ENCODE measurements around the gene USP40.

Gene USP40

DNA sequence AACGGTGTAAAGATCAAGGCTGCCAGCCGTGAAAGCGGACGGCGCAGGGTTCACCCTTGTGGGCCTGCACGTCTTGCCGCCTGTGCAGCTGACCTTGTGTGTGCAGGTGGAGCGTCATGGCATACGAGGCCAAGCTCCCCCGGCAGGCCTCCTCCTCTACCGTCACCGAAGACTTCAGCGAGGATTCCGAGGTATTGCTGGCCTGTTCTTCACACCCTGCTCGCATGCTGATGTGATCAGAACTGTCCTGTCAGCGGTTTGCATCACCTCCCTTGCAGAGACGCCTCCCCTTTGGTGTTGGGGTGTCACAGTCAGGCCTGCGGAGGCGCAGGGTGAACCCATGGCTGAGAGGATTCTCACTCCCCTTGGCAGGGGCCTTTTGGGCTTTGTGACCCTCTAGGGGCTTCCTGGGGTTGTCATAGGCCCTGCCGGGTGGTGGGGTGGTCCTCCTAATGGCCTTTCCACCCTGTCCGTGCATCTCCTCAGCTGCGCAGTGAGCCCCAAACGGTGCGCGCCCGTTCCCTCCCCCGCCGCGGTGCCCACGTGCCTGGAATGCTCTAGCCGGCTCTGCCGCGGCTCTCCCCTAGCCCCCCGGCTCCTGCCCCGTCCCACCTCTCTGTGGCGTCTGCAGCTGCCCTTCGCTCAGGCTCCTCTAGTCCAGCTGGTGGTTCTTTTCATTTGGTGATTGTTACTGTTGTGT lies 119.8 kb downstream of the USP40 start:
- H3K4me1 ChIP-seq (ENCODE audit: control insufficient read depth, insufficient read depth, low read length): peaks cover 3% of the 10 kb centered on the region
- 91 to 94% methylated on average over 37 of the region's 37 CpGs for WGBS, 2 experiments
- no peaks in the 10 kb centered on the region for H3K9me3 ChIP-seq (ENCODE audit: control insufficient read depth, low read length)
- H3K27ac ChIP-seq (ENCODE audit: insufficient read depth, low read depth, low read length, poor library complexity, severe bottlenecking): no peak overlapping the region
- H3K27me3 ChIP-seq (ENCODE audit: control insufficient read depth, insufficient read depth, low read length, poor library complexity, severe bottlenecking): no peaks in the 10 kb centered on the region
- no peak overlapping the region for H3K4me3 ChIP-seq (ENCODE audit: insufficient read depth, low read depth, low read length)
- no peaks in the 10 kb centered on the region for H3K36me3 ChIP-seq (ENCODE audit: control insufficient read depth, insufficient read depth, low read length)

DNA sequence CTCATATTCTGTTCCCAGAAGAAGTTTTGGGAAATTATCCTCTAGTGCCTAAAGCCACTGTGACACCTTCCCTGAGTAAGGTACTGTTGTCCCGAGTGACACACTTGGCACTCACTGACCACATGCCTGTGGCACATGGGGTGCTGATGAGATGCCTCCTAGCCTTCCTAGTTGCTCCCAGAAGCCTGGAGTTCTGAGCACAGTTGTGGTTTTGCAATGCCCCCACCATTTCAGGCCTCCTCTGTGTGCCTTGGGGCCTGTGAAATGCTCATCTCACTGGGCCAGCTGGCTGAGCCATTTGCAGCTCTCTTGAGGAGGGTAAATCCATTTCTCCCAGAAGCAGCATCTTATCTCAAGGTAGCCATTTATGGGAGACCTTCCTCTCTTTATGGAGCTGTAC lies 120.5 kb downstream of the USP40 start:
- H3K9me3 ChIP-seq (ENCODE audit: control insufficient read depth, low read length): no peaks in the 10 kb centered on the region
- no peaks in the 10 kb centered on the region for H3K27me3 ChIP-seq (ENCODE audit: control insufficient read depth, insufficient read depth, low read length, poor library complexity, severe bottlenecking)
- WGBS, 2 experiments: 91 to 93% methylated on average over 1 of the region's 1 CpG
- no peak overlapping the region for H3K27ac ChIP-seq (ENCODE audit: insufficient read depth, low read depth, low read length, poor library complexity, severe bottlenecking)
- H3K4me3 ChIP-seq (ENCODE audit: insufficient read depth, low read depth, low read length): no peak overlapping the region
- H3K4me1 ChIP-seq (ENCODE audit: control insufficient read depth, insufficient read depth, low read length): peaks cover 3% of the 10 kb centered on the region
- H3K36me3 ChIP-seq (ENCODE audit: control insufficient read depth, insufficient read depth, low read length): no peaks in the 10 kb centered on the region

DNA sequence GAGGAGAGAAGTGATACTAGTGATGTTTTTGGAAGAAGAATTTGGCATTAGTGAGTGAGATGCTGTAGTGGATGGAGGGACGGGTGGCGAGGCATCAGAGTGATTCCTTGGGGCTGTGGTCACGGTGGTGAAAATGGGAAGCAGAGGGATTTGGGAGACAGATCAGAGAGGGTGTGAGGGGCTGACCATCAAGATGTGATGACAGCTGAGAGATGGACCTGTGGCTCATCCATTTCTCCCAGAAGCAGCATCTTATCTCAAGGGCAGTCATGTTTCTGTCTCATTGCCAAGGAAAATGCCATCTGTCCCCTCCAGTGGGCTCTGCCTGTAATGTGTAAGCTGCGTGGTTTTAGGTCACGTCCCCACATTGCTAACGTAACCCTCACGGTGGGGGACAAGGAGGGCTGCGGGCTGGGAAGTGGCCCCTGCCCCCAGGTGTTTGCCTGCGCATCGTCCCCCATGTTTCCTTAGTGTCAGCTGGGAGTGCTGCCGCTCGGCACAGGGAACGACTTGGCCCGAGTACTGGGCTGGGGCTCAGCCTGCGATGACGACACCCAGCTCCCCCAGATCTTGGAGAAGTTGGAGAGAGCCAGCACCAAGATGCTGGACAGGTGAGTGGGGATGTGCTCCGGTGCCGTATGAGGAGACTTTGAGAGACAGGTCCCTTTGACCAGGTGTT lies 121.3 kb downstream of the USP40 start:
- Histone ChIP-seq H3K27ac (ENCODE audit: insufficient read depth, low read depth, low read length, poor library complexity, severe bottlenecking) (no peak overlapping the region), H3K9me3 (ENCODE audit: control insufficient read depth, low read length) (no peaks in the 10 kb centered on the region), H3K4me3 (ENCODE audit: insufficient read depth, low read depth, low read length) (no peak overlapping the region), H3K36me3 (ENCODE audit: control insufficient read depth, insufficient read depth, low read length) (no peaks in the 10 kb centered on the region), H3K27me3 (ENCODE audit: control insufficient read depth, insufficient read depth, low read length, poor library complexity, severe bottlenecking) (no peaks in the 10 kb centered on the region), H3K4me1 (ENCODE audit: control insufficient read depth, insufficient read depth, low read length) (peaks cover 1% of the 10 kb centered on the region)
- WGBS, 2 experiments: 94 to 95% methylated on average over 18 of the region's 18 CpGs

DNA sequence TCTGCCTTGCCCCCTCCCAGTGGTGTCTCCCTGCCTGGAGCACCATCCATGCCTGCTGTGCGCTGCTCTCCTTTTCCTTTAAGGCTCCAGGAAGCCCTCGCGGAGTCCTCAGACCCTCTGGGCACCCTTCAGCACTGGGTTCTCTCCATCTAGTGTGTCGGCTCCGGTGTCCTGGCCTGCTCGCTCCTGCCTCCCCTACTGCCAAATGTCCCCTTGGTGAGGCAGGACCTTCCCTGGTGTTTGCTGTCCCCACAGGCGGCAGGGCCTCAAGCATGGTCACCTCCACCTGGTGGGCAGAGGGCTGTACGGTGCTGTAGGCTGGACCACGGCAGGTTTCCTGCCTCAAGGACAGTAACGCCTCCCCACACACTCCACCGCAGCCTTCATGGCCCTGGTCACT lies 122.1 kb downstream of the USP40 start:
- H3K9me3 ChIP-seq (ENCODE audit: control insufficient read depth, low read length): no peaks in the 10 kb centered on the region
- no peaks in the 10 kb centered on the region for H3K4me1 ChIP-seq (ENCODE audit: control insufficient read depth, insufficient read depth, low read length)
- WGBS, 2 experiments: 95% methylated on average over 11 of the region's 11 CpGs
- no peak overlapping the region for H3K4me3 ChIP-seq (ENCODE audit: insufficient read depth, low read depth, low read length)
- no peak overlapping the region for H3K27ac ChIP-seq (ENCODE audit: insufficient read depth, low read depth, low read length, poor library complexity, severe bottlenecking)
- H3K36me3 ChIP-seq (ENCODE audit: control insufficient read depth, insufficient read depth, low read length): no peaks in the 10 kb centered on the region
- H3K27me3 ChIP-seq (ENCODE audit: control insufficient read depth, insufficient read depth, low read length, poor library complexity, severe bottlenecking): no peaks in the 10 kb centered on the region

DNA sequence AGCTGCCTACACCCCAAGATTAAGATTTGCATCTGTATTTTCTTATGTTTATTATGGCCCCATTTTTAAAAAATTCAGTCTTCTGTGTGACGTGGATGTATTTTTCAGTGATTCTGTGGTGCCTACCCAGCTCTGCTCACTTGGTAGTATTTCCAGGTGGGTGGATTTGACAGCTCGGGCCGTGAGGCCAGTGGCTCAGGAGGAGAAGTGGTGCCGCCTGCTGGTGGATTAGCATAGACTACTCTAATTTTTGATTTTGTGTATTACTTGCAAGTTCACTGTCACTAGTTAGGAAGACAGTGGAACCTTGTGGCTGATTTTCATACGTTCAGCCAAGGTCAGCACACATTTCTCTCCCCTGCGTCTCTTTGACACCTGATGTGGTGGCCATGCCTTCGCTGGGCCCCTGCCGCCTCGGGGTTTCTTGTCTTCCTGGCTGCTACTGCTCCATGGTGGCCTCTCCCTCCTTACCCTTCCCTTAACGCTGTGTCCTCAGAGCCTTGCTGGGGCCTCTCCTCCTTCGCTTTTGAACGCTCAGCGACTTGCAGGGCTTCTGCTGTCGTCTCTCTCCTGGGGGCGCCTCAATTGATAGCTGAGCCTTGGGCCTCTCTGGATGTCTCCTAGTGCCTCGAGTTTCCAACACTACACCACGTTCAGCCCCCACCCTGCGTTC lies 122.9 kb downstream of the USP40 start:
- no peaks in the 10 kb centered on the region for H3K4me1 ChIP-seq (ENCODE audit: control insufficient read depth, insufficient read depth, low read length)
- H3K4me3 ChIP-seq (ENCODE audit: insufficient read depth, low read depth, low read length): no peak overlapping the region
- no peaks in the 10 kb centered on the region for H3K36me3 ChIP-seq (ENCODE audit: control insufficient read depth, insufficient read depth, low read length)
- no peaks in the 10 kb centered on the region for H3K27me3 ChIP-seq (ENCODE audit: control insufficient read depth, insufficient read depth, low read length, poor library complexity, severe bottlenecking)
- no peak overlapping the region for H3K27ac ChIP-seq (ENCODE audit: insufficient read depth, low read depth, low read length, poor library complexity, severe bottlenecking)
- H3K9me3 ChIP-seq (ENCODE audit: control insufficient read depth, low read length): no peaks in the 10 kb centered on the region
- 70 to 72% methylated on average over 18 of the region's 18 CpGs for WGBS, 2 experiments

DNA sequence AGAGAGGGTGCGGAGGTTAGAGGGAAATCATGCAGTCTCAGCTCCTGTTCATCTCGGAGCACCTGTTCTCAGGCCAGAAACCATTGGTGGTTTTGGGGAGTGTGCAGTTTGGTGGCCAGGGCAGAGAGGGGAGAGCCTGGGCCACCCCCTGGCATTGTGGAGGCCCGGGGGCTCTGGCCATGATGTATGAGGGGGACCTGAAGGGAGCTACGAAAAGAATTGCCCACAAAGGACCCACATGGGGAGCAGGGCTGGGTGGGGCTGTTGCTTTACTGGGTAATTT lies 124.6 kb downstream of the USP40 start:
- Histone ChIP-seq H3K36me3 (ENCODE audit: control insufficient read depth, insufficient read depth, low read length) (no peaks in the 10 kb centered on the region), H3K4me1 (ENCODE audit: control insufficient read depth, insufficient read depth, low read length) (no peaks in the 10 kb centered on the region), H3K9me3 (ENCODE audit: control insufficient read depth, low read length) (no peaks in the 10 kb centered on the region), H3K4me3 (ENCODE audit: insufficient read depth, low read depth, low read length) (no peak overlapping the region), H3K27me3 (ENCODE audit: control insufficient read depth, insufficient read depth, low read length, poor library complexity, severe bottlenecking) (no peaks in the 10 kb centered on the region), H3K27ac (ENCODE audit: insufficient read depth, low read depth, low read length, poor library complexity, severe bottlenecking) (no peak overlapping the region)
- 89 to 93% methylated on average over 4 of the region's 4 CpGs for WGBS, 2 experiments

DNA sequence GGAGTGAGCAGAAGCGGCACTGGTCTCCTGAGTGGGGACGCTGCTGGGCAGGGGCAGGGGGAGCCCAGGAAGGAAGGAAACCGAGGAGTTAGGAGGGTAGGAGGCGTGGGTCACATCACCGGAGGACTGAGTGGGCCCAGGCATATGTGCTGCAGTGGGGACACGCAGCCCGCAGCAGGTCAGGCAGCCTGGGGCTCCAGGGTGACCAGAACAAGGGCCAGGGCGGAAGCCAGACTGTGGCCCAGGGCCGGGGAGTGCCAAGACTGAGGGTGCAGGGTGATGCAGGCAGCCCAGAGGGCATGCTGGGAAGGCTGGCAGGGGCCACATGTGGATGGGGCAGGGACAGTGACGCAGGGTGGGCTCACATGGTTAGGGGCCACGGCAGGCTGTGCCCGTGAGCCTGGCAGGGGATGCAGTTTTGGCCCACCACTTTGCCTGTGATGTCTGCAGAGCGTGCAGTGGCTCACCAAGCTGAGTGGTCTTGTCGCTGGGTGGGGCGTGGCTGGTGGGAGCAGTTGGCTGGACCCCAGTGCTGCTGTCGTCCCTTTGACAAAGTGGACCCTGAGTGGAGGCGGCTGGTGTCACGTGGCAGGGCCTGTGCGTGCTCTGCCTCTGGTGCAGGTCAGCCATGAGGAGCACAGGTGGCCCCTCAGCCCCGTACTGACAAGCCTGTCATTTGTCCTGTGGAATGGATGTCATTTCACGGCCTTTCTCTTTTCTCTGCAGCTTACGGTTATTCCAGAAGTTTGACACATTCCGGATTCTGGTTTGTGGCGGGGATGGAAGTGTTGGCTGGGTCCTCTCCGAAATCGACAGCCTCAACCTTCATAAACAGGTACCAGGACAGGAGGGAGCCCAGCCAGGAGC lies 125.2 kb downstream of the USP40 start:
- no peak overlapping the region for H3K27ac ChIP-seq (ENCODE audit: insufficient read depth, low read depth, low read length, poor library complexity, severe bottlenecking)
- H3K4me3 ChIP-seq (ENCODE audit: insufficient read depth, low read depth, low read length): no peak overlapping the region
- H3K27me3 ChIP-seq (ENCODE audit: control insufficient read depth, insufficient read depth, low read length, poor library complexity, severe bottlenecking): no peaks in the 10 kb centered on the region
- no peaks in the 10 kb centered on the region for H3K36me3 ChIP-seq (ENCODE audit: control insufficient read depth, insufficient read depth, low read length)
- no peaks in the 10 kb centered on the region for H3K9me3 ChIP-seq (ENCODE audit: control insufficient read depth, low read length)
- H3K4me1 ChIP-seq (ENCODE audit: control insufficient read depth, insufficient read depth, low read length): no peaks in the 10 kb centered on the region
- 95 to 96% methylated on average over 26 of the region's 26 CpGs for WGBS, 2 experiments

DNA sequence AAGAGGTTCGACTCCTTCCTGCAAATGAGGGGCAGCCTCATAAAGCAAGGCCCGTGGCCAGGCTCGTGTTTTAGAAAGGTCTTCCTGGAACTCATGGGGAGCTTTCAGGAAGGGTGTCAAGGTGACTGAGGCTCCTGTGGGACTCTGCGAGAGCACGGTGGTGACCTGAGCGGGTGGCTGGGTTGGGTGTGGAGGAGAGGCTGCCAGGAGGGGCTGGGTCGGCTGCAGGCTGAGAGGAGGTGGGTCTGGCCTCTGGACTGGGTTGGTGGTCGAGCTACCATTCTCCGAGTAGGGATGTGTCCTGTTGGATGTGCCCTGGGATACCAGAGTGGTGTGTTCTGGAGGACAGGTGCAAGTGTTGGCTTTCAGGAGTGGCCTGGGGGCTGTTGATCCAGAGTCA lies 125.9 kb downstream of the USP40 start:
- H3K27me3 ChIP-seq (ENCODE audit: control insufficient read depth, insufficient read depth, low read length, poor library complexity, severe bottlenecking): no peaks in the 10 kb centered on the region
- H3K4me1 ChIP-seq (ENCODE audit: control insufficient read depth, insufficient read depth, low read length): no peaks in the 10 kb centered on the region
- WGBS, 2 experiments: 93 to 95% methylated on average over 9 of the region's 9 CpGs
- no peaks in the 10 kb centered on the region for H3K9me3 ChIP-seq (ENCODE audit: control insufficient read depth, low read length)
- H3K36me3 ChIP-seq (ENCODE audit: control insufficient read depth, insufficient read depth, low read length): no peaks in the 10 kb centered on the region
- H3K27ac ChIP-seq (ENCODE audit: insufficient read depth, low read depth, low read length, poor library complexity, severe bottlenecking): no peak overlapping the region
- H3K4me3 ChIP-seq (ENCODE audit: insufficient read depth, low read depth, low read length): no peak overlapping the region

DNA sequence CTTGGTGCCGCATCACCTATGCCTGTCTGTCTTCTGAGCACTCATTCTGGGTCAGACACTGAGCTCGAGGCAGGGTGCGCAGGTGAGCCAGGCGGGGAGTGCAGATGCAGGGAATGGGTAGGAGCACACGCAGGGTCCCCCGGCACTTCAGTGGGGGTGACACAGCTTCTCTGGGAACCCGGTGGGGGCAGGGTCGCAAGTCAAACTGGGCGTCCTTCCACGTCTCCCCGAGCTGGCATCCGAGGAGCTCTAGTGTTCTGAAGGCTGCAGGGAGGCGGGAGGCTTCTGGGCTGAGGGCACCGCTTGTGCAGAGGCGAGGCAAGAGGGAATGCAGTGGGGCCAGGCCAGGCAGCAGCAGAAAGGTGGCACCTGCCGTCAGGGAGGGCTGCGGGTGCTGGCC lies 126.3 kb downstream of the USP40 start:
- Histone ChIP-seq H3K9me3 (ENCODE audit: control insufficient read depth, low read length) (no peaks in the 10 kb centered on the region), H3K27me3 (ENCODE audit: control insufficient read depth, insufficient read depth, low read length, poor library complexity, severe bottlenecking) (no peaks in the 10 kb centered on the region), H3K27ac (ENCODE audit: insufficient read depth, low read depth, low read length, poor library complexity, severe bottlenecking) (no peak overlapping the region), H3K4me1 (ENCODE audit: control insufficient read depth, insufficient read depth, low read length) (no peaks in the 10 kb centered on the region), H3K36me3 (ENCODE audit: control insufficient read depth, insufficient read depth, low read length) (no peaks in the 10 kb centered on the region), H3K4me3 (ENCODE audit: insufficient read depth, low read depth, low read length) (no peak overlapping the region)
- WGBS, 2 experiments: 95 to 96% methylated on average over 17 of the region's 17 CpGs

DNA sequence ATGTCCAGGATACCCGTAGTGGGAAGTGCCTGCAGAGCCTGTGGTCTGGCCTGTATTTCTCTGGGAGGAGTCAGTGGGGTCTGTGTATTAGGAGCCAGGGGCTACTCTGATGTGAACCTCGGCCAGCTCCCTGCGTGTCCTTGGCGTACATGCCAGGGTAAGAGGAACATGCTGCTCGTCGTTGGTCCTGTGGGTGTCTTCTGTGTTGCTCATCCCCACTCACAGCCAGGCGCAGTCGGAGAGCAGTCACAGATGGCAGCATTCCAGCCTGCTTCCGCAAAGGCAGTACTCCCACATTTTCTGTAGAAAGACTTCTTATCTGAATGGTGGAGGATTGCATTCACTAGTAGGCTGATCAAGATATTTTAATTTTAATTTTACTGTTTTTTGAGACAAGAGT lies 127.4 kb downstream of the USP40 start:
- WGBS, 2 experiments: 97 to 98% methylated on average over 9 of the region's 9 CpGs
- H3K4me3 ChIP-seq (ENCODE audit: insufficient read depth, low read depth, low read length): no peak overlapping the region
- H3K36me3 ChIP-seq (ENCODE audit: control insufficient read depth, insufficient read depth, low read length): no peaks in the 10 kb centered on the region
- H3K27ac ChIP-seq (ENCODE audit: insufficient read depth, low read depth, low read length, poor library complexity, severe bottlenecking): no peak overlapping the region
- H3K27me3 ChIP-seq (ENCODE audit: control insufficient read depth, insufficient read depth, low read length, poor library complexity, severe bottlenecking): no peaks in the 10 kb centered on the region
- H3K9me3 ChIP-seq (ENCODE audit: control insufficient read depth, low read length): no peaks in the 10 kb centered on the region
- no peaks in the 10 kb centered on the region for H3K4me1 ChIP-seq (ENCODE audit: control insufficient read depth, insufficient read depth, low read length)

Data from ectodermal cell (in vitro differentiated cells).